Thyroid gland (tissue), 4 donors: ENCODE data around the gene CD6. TPM values are rescaled to one million over a fixed set of nuclear protein-coding genes. Genes with fewer than 3 reads are reported as not detected.

Source experiments
- DNase-seq, 2 donors: peaks; one replicate each; pipeline ENCODE4 v3.0.0-alpha.2; 2019
- H3K27ac ChIP-seq, 3 donors: fragments of 200-600 bp; sonication (generic); 1 replicate in 2 of 3; 2 replicates in 1 of 3; pipeline ENCODE4 v1.5.1; 2016 to 2019; ENCODE audit warnings: mild to moderate bottlenecking in 1 of 3, moderate library complexity in 1 of 3
- H3K27me3 ChIP-seq: fragments of 200-600 bp; sonication (generic); one replicate; pipeline ENCODE4 v1.5.1; 2019
- H3K36me3 ChIP-seq, 2 donors: fragments of 200-600 bp; sonication (generic); one replicate each; pipeline ENCODE4 v1.5.1; 2016 to 2019
- H3K4me1 ChIP-seq, 2 donors: fragments of 200-600 bp; sonication (generic); one replicate each; pipeline ENCODE4 v1.5.1; 2017 to 2019
- H3K4me3 ChIP-seq, 3 donors: fragments of 200-600 bp; sonication (generic); replicated peaks in 1 of 3; 1 replicate in 2 of 3; 2 replicates in 1 of 3; pipeline ENCODE4 v1.5.1; 2016; ENCODE audit warnings: mild to moderate bottlenecking in 1 of 3
- H3K9me3 ChIP-seq: fragments of 200-600 bp; sonication (generic); one replicate; pipeline ENCODE4 v1.5.1; 2017
- POLR2A ChIP-seq, 2 donors: fragments of 450-650 bp; IDR thresholded peaks; one replicate each; pipeline ENCODE4 v1.6.1; 2017; ENCODE audit warnings: antibody characterized with exemption in 2 of 2, mild to moderate bottlenecking in 2 of 2, moderate library complexity in 1 of 2
- WGBS, 2 donors: methylation state at CpG; one replicate each; pipeline ENCODE4 v1.1.5; 2017; 5-methylcytosine and 5-hydroxymethylcytosine counted together
- intact Hi-C: fragments of 100-400 bp; cut with DNase I; formaldehyde crosslinking; loops from one replicate; pipeline ENCODE4 v1.15.1; 2023
- total RNA-seq, 4 donors: library from RNA; depleted of rRNA; stranded (reverse); fragments of >200 nt; gene quantifications; one replicate each; pipeline ENCODE4 v1.2.3, GENCODE V29; 2016
- TF ChIP-seq, protein P1 (sequence below), 6 experiments: fragments of 200-600 bp in 3 of 6; fragments of 450-650 bp in 3 of 6; sonication (generic) in 3 of 6; IDR thresholded peaks; one replicate each; pipeline ENCODE4 v1.5.1; 2016 to 2019; ENCODE audit warnings: antibody characterized with exemption in 6 of 6, mild to moderate bottlenecking in 2 of 6, inconsistent platforms in 1 of 6, moderate library complexity in 1 of 6

Gene CD6
- total RNA-seq, 4 donors from 2014 or later = 0.40 to 2.7 (median 0.69) TPM

- no peak for DNase-seq
- no peak overlapping the region for H3K4me3 ChIP-seq
- no peaks in the 10 kb centered on the region for H3K36me3 ChIP-seq
- H3K27me3 ChIP-seq = no peaks in the 10 kb centered on the region
- WGBS, 2 donors = 92 to 95% methylated on average over 8 of the region's 8 CpGs
- intact Hi-C loops = no loop called here
- no peaks in the 10 kb centered on the region for H3K9me3 ChIP-seq
- no peaks in the 10 kb centered on the region for H3K4me1 ChIP-seq
- TF ChIP-seq, protein P1, sequence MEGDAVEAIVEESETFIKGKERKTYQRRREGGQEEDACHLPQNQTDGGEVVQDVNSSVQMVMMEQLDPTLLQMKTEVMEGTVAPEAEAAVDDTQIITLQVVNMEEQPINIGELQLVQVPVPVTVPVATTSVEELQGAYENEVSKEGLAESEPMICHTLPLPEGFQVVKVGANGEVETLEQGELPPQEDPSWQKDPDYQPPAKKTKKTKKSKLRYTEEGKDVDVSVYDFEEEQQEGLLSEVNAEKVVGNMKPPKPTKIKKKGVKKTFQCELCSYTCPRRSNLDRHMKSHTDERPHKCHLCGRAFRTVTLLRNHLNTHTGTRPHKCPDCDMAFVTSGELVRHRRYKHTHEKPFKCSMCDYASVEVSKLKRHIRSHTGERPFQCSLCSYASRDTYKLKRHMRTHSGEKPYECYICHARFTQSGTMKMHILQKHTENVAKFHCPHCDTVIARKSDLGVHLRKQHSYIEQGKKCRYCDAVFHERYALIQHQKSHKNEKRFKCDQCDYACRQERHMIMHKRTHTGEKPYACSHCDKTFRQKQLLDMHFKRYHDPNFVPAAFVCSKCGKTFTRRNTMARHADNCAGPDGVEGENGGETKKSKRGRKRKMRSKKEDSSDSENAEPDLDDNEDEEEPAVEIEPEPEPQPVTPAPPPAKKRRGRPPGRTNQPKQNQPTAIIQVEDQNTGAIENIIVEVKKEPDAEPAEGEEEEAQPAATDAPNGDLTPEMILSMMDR (IDR thresholded peaks at IDR 0.05) = no peak
- TF ChIP-seq POLR2A (IDR thresholded peaks at IDR 0.05) = no peak
- H3K27ac ChIP-seq = no peak overlapping the region
Measured at GRCh38 chr11:61055776-61056175, 84.3 kb downstream of the CD6 start.

DNA sequence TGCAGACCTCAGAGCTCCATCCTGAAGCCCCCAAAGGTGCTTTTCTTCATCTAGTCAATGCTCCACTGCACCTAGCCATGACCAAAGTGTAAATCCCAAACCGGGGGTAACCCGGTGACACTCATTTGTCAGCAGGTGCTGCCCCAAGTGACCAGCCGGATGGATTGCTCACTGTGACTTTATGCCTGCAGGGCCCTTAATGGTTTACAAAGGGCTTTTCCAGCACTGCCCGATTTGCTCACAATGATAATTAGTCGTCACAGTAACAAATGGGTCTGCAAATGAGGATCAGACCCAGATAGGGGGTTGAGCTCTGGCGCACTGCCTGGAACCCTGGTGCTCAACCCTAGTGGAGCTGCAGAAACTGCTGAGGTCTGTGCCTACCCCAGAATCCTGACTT, 85.1 kb downstream of the CD6 start:
- Histone ChIP-seq H3K36me3 (no peaks in the 10 kb centered on the region), H3K27me3 (no peaks in the 10 kb centered on the region), H3K9me3 (no peaks in the 10 kb centered on the region), H3K4me1 (no peaks in the 10 kb centered on the region), H3K27ac (no peak overlapping the region), H3K4me3 (no peak overlapping the region)
- intact Hi-C loops = no loop called here
- 76 to 80% methylated on average over 6 of the region's 6 CpGs for WGBS, 2 donors
- TF ChIP-seq POLR2A (IDR thresholded peaks at IDR 0.05) = no peak
- TF ChIP-seq, protein P1 (IDR thresholded peaks at IDR 0.05) = no peak
- DNase-seq = no peak

GRCh38 chr11:61056981-61057380, 85.5 kb downstream of the CD6 start:
- 71 to 89% methylated on average over 4 to 7 of the region's 7 CpGs for WGBS, 2 donors
- H3K9me3 ChIP-seq = no peaks in the 10 kb centered on the region
- no peak overlapping the region for H3K27ac ChIP-seq
- H3K4me1 ChIP-seq = no peaks in the 10 kb centered on the region
- no peaks in the 10 kb centered on the region for H3K36me3 ChIP-seq
- DNase-seq = no peak
- TF ChIP-seq POLR2A (IDR thresholded peaks at IDR 0.05) = no peak
- TF ChIP-seq, protein P1 (IDR thresholded peaks at IDR 0.05) = no peak
- no peaks in the 10 kb centered on the region for H3K27me3 ChIP-seq
- H3K4me3 ChIP-seq = no peak overlapping the region
- intact Hi-C loops = no loop called here

DNA sequence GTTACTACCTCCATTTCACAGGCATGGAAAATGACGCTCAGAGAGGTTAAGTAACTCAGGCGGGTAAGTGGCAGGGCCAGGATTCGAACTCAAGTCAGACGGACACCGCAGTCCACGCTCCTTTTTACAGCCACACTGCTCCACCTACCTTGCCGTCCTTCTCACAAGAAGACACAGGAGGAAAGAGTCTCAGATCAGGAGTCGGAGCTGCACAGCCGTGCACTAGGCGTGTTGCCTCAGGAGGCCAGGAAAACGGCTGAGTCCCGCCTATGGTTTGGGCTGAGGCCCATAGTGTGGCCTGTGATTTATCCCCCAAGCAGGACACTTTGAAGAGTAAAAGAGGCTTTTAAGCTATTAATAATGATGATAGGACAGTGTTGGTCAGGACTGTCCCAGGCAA, 86.1 kb downstream of the CD6 start:
- Histone ChIP-seq H3K27ac (no peak overlapping the region), H3K4me1 (no peaks in the 10 kb centered on the region), H3K9me3 (no peaks in the 10 kb centered on the region), H3K36me3 (no peaks in the 10 kb centered on the region), H3K27me3 (no peaks in the 10 kb centered on the region), H3K4me3 (no peak overlapping the region)
- TF ChIP-seq, protein P1 (IDR thresholded peaks at IDR 0.05) = no peak
- TF ChIP-seq POLR2A (IDR thresholded peaks at IDR 0.05) = no peak
- DNase-seq = no peak
- intact Hi-C loops = no loop called here
- WGBS, 2 donors = 86 to 92% methylated on average over 12 of the region's 12 CpGs

DNA sequence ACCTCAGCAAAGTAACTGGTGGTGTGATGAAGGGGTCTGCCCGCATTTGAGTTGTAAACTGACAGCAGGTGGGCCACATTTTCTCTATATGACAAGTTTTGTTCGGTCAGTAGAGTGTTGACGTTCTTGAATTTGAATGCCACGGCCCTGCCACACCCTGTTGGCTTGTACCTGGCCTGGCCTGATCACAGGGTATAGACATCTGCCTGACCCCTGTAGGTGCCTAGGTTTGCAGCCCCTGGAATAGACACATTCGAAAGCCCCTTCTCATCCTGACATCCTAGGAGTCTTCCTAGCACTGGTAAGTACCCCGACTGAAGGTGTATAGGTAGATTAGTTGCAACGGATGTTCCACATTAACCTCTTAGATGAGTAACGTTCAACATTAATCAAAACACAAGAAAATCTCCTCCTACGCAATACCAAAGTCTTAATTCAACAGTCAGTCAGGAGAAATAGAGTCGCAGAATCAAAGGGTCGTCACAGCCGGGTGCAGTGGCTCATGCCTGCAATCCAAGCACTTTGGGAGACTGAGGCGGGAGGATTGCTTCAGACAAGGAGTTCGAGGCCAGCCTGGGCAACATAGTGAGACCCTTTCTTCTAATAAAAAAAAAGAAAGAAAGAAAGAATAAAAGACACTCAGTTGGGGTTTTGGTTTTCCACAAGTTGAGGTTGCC, 87.2 kb downstream of the CD6 start:
- H3K36me3 ChIP-seq = no peaks in the 10 kb centered on the region
- DNase-seq = no peak
- 88 to 92% methylated on average over 14 of the region's 14 CpGs for WGBS, 2 donors
- no peak overlapping the region for H3K27ac ChIP-seq
- no peak for TF ChIP-seq POLR2A (IDR thresholded peaks at IDR 0.05)
- TF ChIP-seq, protein P1 (IDR thresholded peaks at IDR 0.05) = no peak
- no peak overlapping the region for H3K4me3 ChIP-seq
- no peaks in the 10 kb centered on the region for H3K27me3 ChIP-seq
- H3K9me3 ChIP-seq = no peaks in the 10 kb centered on the region
- intact Hi-C loops = no loop called here
- H3K4me1 ChIP-seq = no peaks in the 10 kb centered on the region
